Peyer's patch (tissue), 4 donors: ENCODE measurements around the gene SLX4. TPM values are rescaled to one million over a fixed set of nuclear protein-coding genes. Genes with fewer than 3 reads are reported as not detected.

Experiments
- DNase-seq, 3 donors: peaks; one replicate each; pipeline ENCODE4 v3.0.0-alpha.2; 2017 to 2019
- H3K27ac ChIP-seq, 4 donors: fragments of 200-600 bp; sonication (generic); one replicate each; pipeline ENCODE4 v1.5.1; 2016 to 2019
- H3K27me3 ChIP-seq, 2 donors: fragments of 200-600 bp; sonication (generic); one replicate each; pipeline ENCODE4 v1.5.1; 2019
- H3K36me3 ChIP-seq, 3 donors: fragments of 200-600 bp; sonication (generic); one replicate each; pipeline ENCODE4 v1.5.1; 2016 to 2019
- H3K4me1 ChIP-seq, 4 donors: fragments of 200-600 bp; sonication (generic); one replicate each; pipeline ENCODE4 v1.5.1; 2016 to 2019
- H3K4me3 ChIP-seq, 4 donors: fragments of 200-600 bp; sonication (generic); 1 replicate in 3 of 4; 2 replicates in 1 of 4; pipeline ENCODE4 v1.5.1; 2016 to 2019; ENCODE audit warnings: mild to moderate bottlenecking in 1 of 4
- H3K9me3 ChIP-seq, 4 donors: fragments of 200-600 bp; sonication (generic); one replicate each; pipeline ENCODE4 v1.5.1; 2016 to 2019; ENCODE audit warnings: mild to moderate bottlenecking in 1 of 4
- CTCF ChIP-seq, 6 experiments: fragments of 450-650 bp in 4 of 6; fragments of 200-600 bp in 2 of 6; sonication (generic) in 1 of 6; IDR thresholded peaks; one replicate each; pipeline ENCODE4 v1.5.1; 2017 to 2019; ENCODE audit warnings: antibody characterized with exemption in 6 of 6, mild to moderate bottlenecking in 3 of 6, moderate library complexity in 1 of 6
- POLR2A ChIP-seq, 2 donors: fragments of 450-650 bp; IDR thresholded peaks; one replicate each; pipeline ENCODE4 v1.5.1; 2017; ENCODE audit warnings: antibody characterized with exemption in 2 of 2, mild to moderate bottlenecking in 2 of 2, moderate library complexity in 2 of 2
- total RNA-seq, 4 donors: library from RNA; depleted of rRNA; stranded (reverse); fragments of >200 nt; gene quantifications; one replicate each; pipeline ENCODE4 v1.1.0, GENCODE V29; 2016

SLX4 gene
- total RNA-seq, 4 donors from 2014 or later, result 6.5 to 13.4 (median 12.8) TPM

GRCh38 chr16:3643095-3643730 lies 31.8 kb upstream of the SLX4 start:
- Histone ChIP-seq H3K27me3 (no peaks in the 10 kb centered on the region), H3K9me3 (no peaks in the 10 kb centered on the region), H3K4me3 (peak overlapping the region in 2 of 4 donors; percentile 25 to 36), H3K4me1 (peaks cover 0 to 52% (median 1%) of the 10 kb centered on the region in 4 donors), H3K36me3 (peaks cover 0 to 8% (median 0%) of the 10 kb centered on the region in 3 donors), H3K27ac (peak overlapping the region in 3 of 4 donors; percentile 18 to 76 (median 71))
- TF ChIP-seq CTCF (IDR thresholded peaks at IDR 0.05), result no peak
- TF ChIP-seq POLR2A (IDR thresholded peaks at IDR 0.05), result no peak
- peak in 1 of 3 donors; percentile 41 for DNase-seq

DNA sequence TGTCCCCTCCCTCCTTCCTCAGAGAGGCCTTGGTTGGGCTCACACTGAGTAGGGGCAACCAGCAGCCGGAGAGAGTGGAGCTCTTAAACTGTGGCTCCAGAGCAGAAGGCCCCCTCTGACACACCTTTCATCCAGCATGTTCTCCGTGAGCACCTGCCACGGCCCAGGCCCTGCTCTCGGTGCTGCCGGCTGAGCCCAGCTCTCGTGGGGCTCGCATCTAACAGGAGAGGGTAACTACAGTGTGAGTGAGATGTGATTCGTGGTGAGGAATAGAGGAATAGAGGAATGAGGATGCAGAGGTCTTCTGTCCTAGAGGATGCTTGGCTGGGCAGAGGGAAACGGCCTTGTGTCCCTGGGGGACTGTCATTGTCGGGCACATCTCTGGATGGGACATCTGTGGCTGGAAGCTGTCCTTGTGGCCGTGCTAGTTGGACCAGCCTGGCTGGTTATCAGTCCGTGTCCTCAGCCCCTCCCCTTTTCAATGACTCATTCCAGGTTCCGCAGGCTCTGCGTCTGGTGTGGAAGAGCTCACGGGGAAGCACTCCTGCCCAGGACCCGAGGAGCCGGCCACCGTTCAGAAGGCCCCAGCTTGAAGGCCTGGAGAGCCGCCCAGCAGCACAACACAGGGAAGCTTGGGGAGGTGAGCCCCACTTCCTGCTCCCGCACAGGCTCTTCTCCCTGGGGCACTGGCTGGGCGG lies 31.1 kb upstream of the SLX4 start:
- H3K36me3 ChIP-seq, result peaks cover 0 to 8% (median 0%) of the 10 kb centered on the region in 3 donors
- no peaks in the 10 kb centered on the region for H3K27me3 ChIP-seq
- H3K9me3 ChIP-seq, result no peaks in the 10 kb centered on the region
- DNase-seq, result peak in 2 of 3 donors; percentile 76 to 85
- peak overlapping the region in 3 of 4 donors; percentile 18 to 76 (median 71) for H3K27ac ChIP-seq
- peaks cover 0 to 56% (median 1%) of the 10 kb centered on the region in 4 donors for H3K4me1 ChIP-seq
- TF ChIP-seq CTCF (IDR thresholded peaks at IDR 0.05) (no peak), POLR2A (IDR thresholded peaks at IDR 0.05) (peak in 1 of 2 donors; percentile 60)
- peak overlapping the region in 2 of 4 donors; percentile 25 to 36 for H3K4me3 ChIP-seq

GRCh38 chr16:3641801-3642396 lies 30.5 kb upstream of the SLX4 start:
- peaks cover 0 to 8% (median 0%) of the 10 kb centered on the region in 3 donors for H3K36me3 ChIP-seq
- peak in 1 of 3 donors; percentile 40 for DNase-seq

DNA sequence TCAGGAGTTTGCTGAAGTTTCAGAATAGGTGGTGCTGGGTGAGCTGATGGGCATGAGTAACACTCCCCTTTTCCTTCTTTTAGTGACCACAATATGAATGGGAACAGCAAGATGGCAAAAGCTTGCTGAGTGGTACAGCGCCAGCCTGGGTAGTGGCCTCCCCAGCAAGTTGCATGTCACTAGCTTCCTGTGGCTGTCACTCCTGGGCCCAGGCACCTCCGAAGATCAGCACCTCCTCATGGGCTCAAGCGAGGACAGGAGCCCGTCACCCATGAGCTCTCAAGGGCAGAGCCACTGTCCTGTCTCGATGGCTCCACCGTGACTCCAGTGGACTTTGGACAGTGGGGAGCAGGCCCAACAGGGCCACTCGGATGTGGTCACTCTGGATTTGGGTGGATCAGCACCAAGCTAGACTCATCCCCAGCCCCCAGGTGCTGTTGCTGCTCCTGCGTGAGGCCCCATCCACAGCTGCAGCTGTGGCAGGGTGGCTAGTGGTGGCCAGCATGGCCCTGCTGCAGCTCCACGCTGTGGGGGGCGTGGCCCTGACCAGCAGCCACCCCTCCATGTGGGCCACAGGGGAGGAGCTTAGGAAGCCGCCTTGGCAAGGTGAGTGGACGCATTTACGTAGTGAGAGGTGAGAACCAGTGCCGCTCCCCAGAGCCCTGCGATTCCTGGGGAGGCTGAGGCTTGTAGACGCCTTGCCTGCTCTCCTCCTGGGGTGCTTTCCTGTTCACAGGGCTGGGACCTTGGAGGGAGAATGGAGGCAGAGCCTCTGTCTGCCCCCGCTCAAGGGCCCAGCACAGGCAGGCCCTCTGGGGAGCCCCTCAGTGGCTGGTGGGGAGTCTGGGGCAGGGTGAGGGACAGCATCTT lies 29.5 kb upstream of the SLX4 start:
- Histone ChIP-seq H3K36me3 (peaks cover 0 to 8% (median 0%) of the 10 kb centered on the region in 3 donors), H3K4me1 (peaks cover 0 to 62% (median 3%) of the 10 kb centered on the region in 4 donors), H3K9me3 (no peaks in the 10 kb centered on the region), H3K27ac (peak overlapping the region in 2 of 4 donors; percentile 60 to 63), H3K27me3 (no peaks in the 10 kb centered on the region), H3K4me3 (no peak overlapping the region)
- TF ChIP-seq CTCF (IDR thresholded peaks at IDR 0.05) (no peak), POLR2A (IDR thresholded peaks at IDR 0.05) (no peak)
- DNase-seq, result peak in 1 of 3 donors; percentile 39

More at GRCh38 chr16:3641801-3642396, 30.5 kb upstream of the SLX4 start:
- H3K9me3 ChIP-seq, result no peaks in the 10 kb centered on the region
- TF ChIP-seq POLR2A (IDR thresholded peaks at IDR 0.05), result no peak
- TF ChIP-seq CTCF (IDR thresholded peaks at IDR 0.05), result no peak
- H3K4me1 ChIP-seq, result peaks cover 0 to 62% (median 2%) of the 10 kb centered on the region in 4 donors
- H3K27ac ChIP-seq, result no peak overlapping the region
- no peaks in the 10 kb centered on the region for H3K27me3 ChIP-seq
- H3K4me3 ChIP-seq, result no peak overlapping the region

DNA sequence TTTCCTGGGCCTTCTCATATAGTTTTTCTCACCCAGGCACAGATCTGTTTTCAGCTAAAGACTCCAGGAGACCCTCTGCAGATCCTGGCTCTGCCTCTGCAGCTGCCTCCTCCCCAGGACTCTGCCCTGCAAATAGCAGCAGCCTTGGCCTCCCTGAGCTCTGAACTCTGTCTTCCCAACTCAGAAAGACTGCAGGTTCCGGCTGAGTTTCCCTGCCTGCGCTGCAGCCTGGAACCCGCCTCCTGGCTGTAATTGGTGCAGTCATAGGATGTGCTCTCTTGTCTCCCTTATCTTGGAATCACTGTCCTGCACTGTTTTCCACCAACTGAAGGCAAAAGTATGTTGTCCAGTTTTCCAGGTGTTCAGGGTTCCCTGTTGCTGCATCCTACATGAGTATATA lies 28.8 kb upstream of the SLX4 start:
- TF ChIP-seq POLR2A (IDR thresholded peaks at IDR 0.05) (peak in 1 of 2 donors; percentile 18), CTCF (IDR thresholded peaks at IDR 0.05) (peak in 1 of 6 experiments; percentile 17)
- Histone ChIP-seq H3K4me3 (no peak overlapping the region), H3K27ac (peak overlapping the region in 2 of 4 donors; percentile 60 to 63), H3K36me3 (peaks cover 0 to 8% (median 0%) of the 10 kb centered on the region in 3 donors), H3K4me1 (peaks cover 0 to 55% (median 3%) of the 10 kb centered on the region in 4 donors), H3K27me3 (no peaks in the 10 kb centered on the region), H3K9me3 (no peaks in the 10 kb centered on the region)
- peak in 1 of 3 donors; percentile 69 for DNase-seq
